GM20431 (cell line): ENCODE measurements around the gene FASLG.

Source experiments
- in situ Hi-C: fragments of 300-500 bp; cut with MseI, MboI; formaldehyde crosslinking; loops from one replicate; pipeline ENCODE4 v1.15.0; 2020; ENCODE audit warnings: low sequenced_read_pairs; ENCODE audit not compliant: unreplicated experiment

Gene FASLG

GRCh38 chr1:172641492-172641891 is 17.4 kb upstream of the FASLG start:
- in situ Hi-C loops, result no loop called here

- in situ Hi-C loops, result no loop called here
These were observed 15.9 kb upstream of the FASLG start for GRCh38 chr1:172642970-172643369.

GRCh38 chr1:172646653-172647052 is 12.2 kb upstream of the FASLG start:
- in situ Hi-C loops, result no loop called here

- in situ Hi-C loops, result no loop called here
These were observed 11.8 kb upstream of the FASLG start for GRCh38 chr1:172647110-172647564.

- in situ Hi-C loops, result no loop called here
These were observed 10.9 kb upstream of the FASLG start for GRCh38 chr1:172647987-172648386.

GRCh38 chr1:172650474-172651193 is 8.3 kb upstream of the FASLG start:
- in situ Hi-C loops, result no loop called here

GRCh38 chr1:172653015-172653709 is 5.7 kb upstream of the FASLG start:
- in situ Hi-C loops, result no loop called here

GRCh38 chr1:172654535-172654934 is 4.4 kb upstream of the FASLG start:
- in situ Hi-C loops, result no loop called here

GRCh38 chr1:172656576-172656975 is 2.3 kb upstream of the FASLG start:
- in situ Hi-C loops, result no loop called here

- in situ Hi-C loops, result no loop called here
These were observed 1.3 kb upstream of the FASLG start for GRCh38 chr1:172657586-172657985.

GRCh38 chr1:172661107-172661506 is 2.2 kb downstream of the FASLG start:
- in situ Hi-C loops, result no loop called here

- in situ Hi-C loops, result no loop called here
These were observed 3.7 kb downstream of the FASLG start for GRCh38 chr1:172662464-172663109.

- in situ Hi-C loops, result no loop called here
These were observed 4.8 kb downstream of the FASLG start for GRCh38 chr1:172663732-172664131.

- in situ Hi-C loops, result no loop called here
These were observed 9.2 kb downstream of the FASLG start for GRCh38 chr1:172668097-172668496.

GRCh38 chr1:172669011-172669410 is 10.1 kb downstream of the FASLG start:
- in situ Hi-C loops, result no loop called here

- in situ Hi-C loops, result no loop called here
These were observed 11.4 kb downstream of the FASLG start for GRCh38 chr1:172670316-172670715.

GRCh38 chr1:172670791-172671190 is 11.9 kb downstream of the FASLG start:
- in situ Hi-C loops, result no loop called here

GRCh38 chr1:172671591-172671990 is 12.7 kb downstream of the FASLG start:
- in situ Hi-C loops, result no loop called here

- in situ Hi-C loops, result no loop called here
These were observed 13.8 kb downstream of the FASLG start for GRCh38 chr1:172672720-172673119.

GRCh38 chr1:172673761-172674160 is 14.9 kb downstream of the FASLG start:
- in situ Hi-C loops, result no loop called here
